ACHN (cell line): ENCODE results near the gene SNRK.
A peak's percentile ranks its signal among the peaks of the same experiment; 100 is the strongest.

Source experiments
- DNase-seq: peaks from one replicate; pipeline ENCODE4 v3.0.0-alpha.2; 2015
- in situ Hi-C: cut with HindIII; loops from 2 replicates; pipeline ENCODE4 v1.10.0; 2017; ENCODE audit warnings: low sequenced_read_pairs, low pct_ligation_motif_present, low pct_unique_long_range_greater_than_20kb

The SNRK gene

DNA sequence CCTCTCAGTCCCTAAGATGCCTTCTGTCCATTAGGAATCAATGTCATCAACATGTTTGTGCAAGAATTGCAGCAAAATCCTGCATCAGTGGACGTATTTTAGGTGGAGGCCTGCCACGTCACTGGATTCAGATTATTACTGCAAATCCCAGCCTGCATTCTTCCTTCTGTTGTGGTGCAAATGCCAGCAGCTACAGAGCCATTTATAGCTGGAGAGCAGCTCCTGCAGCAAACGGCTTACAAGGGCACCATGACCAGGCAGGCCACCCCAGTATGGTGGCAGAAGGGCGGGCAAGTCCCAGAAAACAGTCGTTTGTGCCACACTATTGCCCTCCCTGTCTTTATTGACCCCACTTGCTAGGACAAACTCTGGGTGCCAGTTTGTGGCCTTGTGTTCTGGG is 74.7 kb downstream of the SNRK start:
- in situ Hi-C loops, result no loop called here
- DNase-seq, result no peak

DNA sequence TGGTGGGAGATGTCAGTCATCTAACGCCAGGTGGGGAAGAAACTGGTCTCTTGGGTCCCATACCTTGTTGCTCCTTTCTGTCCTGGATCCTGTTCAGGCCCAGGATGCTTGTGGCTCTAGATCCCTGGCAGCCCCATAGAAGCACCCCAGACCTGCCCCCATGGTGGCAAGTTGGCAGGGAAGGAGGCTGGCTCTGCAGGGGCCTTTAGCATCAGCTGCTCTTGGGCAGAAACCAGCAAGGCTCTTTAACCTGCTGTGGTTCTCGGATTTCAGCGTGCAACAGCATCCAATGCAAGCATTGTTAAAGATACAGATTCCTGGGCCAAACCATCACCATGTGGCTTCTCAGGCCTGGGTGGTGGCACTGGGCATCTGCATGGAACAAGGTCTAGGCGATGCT is 75.8 kb downstream of the SNRK start:
- DNase-seq, result no peak
- in situ Hi-C loops, result no loop called here

DNA sequence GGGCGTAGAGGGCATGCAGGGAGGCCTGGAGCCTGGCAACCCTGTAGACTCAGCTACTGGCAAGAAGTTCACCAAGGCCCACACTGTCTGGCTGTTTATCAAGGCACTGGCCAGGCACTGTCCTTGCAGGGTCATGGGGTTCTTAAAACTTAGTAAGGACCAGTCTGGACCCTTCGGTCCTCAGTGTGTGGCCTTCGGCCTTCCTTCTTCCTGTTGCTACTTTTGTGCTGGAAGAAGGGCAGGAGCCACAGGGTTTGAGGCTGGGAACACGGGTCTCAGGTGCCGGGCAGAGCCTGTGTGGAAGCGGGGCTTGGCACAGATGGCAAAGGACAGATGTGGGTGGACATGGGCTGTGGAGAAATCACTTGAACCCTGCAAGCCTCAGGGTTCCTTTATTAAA is 76.6 kb downstream of the SNRK start:
- DNase-seq, result no peak
- in situ Hi-C loops, result no loop called here

DNA sequence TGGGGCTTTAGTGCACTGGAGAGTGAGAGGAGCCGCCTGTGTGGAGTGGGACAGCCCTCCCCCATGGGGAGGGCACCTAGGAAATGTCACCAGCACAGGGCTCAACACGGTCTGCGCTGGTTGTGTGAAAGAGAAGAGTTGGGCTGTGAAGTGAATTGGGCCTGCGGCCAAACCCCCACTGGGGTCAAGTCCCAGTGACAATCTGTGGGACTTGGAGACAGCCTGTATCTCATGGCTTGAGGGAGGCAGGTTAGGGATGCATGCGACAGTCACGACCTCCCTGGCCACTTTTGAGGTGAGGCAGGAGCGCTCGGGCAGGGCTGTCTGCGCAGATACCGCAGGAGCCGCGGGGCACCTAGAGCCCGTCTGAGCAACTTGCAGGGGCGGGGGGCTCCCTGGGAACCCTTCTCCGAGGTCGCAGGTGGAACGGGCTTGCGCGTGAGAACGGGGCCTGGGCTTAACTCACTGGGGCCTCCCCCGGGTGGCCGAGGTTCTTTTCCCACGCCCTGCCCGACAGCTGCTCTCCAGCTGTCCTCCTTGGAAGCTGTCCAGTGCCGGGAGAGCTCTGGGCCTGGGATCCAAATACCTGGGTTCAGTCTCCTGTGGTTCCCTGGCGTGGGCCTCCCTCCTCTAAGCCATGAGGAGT is 77.4 kb downstream of the SNRK start:
- in situ Hi-C loops, result no loop called here
- DNase-seq, result no peak

DNA sequence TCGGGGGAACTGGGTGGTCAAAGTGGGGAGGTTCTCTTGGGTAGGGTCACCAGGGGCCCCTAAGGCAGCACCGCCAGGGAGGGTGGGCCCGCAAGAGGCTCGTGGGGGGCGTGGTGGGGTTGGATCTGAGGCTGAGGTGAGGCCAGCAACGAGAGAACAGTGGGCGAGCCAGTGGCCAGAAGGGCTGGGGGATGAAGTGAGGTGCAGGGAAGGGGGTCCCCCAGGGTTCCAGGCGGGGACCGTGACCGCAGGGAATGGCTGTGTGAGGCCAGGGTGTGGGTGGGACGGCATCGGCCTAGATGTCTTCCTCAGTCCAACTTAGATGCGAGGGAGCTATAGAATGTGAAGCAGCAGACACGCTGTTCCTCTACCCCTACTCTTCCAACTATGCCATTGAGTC is 78.2 kb downstream of the SNRK start:
- no peak for DNase-seq
- in situ Hi-C loops, result no loop called here

DNA sequence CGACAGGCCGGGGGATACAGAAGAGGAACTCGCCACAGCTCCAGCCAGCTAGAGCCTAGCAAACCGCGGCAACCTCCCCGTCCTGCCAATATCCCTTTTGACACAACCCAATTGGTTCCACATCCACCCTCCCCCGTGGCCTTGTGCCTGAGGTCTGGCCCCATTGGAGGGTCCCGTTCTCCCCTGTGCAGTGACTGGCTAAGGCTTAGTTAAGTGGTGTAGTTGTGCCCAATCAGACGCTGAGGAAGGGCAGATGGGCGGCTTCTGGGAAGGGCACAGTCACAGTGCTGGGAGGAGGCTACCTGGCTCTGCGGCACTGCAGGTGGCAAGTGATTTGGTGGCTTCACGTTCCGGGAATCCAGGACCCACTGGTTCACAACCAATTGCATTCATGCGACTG is 78.6 kb downstream of the SNRK start:
- DNase-seq, result no peak
- in situ Hi-C loops, result no loop called here

DNA sequence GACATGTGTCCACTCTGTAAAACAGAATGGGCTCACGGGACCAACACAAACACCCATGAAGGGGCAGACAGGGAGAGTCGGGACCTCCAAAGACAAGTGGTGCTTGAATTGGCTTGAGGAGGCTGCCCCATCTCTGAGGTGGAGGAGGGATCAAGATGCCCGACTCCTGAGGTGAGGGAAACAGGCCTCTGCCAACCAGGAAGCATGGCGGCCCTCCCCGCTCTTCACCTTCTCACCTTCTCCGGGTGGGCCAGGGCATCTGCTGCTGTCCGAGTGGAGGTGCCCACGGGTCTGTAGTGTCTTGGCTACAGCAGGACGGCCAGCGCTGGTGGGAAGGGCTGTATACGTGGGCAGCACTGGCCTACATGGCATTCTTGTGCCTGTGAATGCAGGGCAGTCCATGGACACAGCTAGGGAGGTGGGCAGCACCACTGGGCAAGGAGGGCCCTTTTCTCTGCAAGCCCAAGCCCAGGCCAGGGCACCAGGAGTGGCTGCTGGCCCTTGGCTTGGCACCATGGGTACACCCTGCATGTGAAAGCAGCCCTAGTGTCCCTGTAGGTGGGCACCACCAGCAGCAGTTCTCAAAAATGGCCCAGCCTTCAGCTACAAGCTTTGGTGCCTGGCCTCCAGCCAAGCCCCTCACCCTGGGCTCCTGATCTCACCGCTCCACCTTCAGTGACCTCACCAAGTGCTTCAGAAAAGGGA is 79.4 kb downstream of the SNRK start:
- no peak for DNase-seq
- in situ Hi-C loops, result no loop called here

DNA sequence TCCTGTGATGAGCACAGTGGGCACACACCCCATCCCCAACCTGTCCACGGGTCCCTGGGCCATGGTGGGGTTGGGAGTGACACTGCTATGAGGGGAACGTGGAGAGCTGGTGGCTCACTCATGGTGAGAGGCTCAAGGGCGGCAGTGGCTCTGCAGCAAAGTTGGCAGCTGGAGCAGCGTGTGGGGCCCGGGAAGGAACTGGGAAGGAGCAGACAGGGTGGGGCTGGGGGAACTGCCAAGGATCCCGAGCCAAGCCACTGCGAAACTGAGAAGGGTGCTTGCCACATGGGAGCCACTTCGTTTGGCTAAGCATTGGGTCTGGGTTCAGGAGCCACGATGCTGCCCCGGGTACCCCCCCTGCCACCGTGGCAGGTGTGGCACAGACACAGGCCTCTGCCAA is 80.1 kb downstream of the SNRK start:
- in situ Hi-C loops, result no loop called here
- DNase-seq, result no peak

DNA sequence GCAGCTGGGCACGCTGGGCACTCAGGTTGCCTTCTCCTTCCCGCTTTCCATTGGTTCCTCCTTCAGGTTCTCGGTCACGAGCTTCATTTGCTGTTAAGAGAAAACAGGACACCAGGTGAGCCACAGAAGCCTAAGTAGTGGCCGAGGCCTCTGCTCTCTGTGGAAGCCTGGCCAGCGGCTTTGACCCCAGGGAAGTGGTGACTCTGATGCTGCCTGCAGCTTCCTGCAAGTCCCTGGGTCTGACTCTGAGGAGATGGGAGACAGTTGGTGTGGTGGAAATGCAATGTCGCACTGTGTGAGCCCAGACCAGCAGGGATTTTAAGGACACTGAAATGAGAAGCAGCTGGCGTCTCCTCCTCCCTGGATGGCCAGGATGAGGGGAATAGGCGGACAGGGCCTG is 80.5 kb downstream of the SNRK start:
- no peak for DNase-seq
- in situ Hi-C loops, result no loop called here

DNA sequence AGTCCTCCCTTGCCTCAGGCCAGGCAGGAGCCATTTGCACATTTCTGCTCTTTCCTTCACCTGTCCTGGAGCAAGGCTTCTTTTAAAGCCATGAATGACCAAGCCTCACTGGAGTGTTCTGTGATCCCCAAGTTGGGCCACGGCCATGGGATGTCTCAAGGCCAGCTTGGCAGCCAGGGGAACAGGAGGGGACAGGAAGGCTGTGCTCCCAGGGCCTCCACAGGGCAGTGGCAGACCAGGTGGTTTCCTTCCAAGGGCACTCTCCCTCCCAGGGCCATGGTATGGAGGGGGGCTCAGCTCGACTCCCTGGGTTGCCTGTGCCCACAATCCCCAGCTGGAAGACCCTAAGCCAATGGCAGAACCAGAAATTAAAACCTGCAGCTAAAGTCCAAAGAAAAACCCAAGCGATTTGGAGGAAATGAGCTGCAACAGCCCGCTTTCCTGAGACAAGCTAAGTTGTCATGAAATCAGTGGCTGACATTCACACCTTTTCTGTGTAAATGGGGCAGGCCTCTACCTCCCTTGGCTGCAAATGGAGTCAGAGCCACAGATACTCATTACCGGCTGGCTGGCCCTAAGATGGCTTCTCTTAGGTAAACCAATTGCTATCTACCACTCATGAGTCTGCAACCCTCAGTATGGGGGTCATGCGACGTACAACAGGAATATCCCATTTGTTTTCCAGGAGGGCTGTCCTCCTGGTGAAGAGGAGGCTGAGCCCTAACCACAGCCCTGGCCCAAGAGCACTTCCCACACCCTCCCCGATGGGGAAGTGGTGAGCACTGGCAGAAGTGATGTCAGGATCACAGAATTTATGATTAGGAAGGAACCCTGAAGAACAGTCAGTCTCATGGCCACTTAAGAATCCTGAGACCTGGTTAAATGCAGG is 83.3 kb downstream of the SNRK start:
- no peak for DNase-seq
- in situ Hi-C loops, result no loop called here

DNA sequence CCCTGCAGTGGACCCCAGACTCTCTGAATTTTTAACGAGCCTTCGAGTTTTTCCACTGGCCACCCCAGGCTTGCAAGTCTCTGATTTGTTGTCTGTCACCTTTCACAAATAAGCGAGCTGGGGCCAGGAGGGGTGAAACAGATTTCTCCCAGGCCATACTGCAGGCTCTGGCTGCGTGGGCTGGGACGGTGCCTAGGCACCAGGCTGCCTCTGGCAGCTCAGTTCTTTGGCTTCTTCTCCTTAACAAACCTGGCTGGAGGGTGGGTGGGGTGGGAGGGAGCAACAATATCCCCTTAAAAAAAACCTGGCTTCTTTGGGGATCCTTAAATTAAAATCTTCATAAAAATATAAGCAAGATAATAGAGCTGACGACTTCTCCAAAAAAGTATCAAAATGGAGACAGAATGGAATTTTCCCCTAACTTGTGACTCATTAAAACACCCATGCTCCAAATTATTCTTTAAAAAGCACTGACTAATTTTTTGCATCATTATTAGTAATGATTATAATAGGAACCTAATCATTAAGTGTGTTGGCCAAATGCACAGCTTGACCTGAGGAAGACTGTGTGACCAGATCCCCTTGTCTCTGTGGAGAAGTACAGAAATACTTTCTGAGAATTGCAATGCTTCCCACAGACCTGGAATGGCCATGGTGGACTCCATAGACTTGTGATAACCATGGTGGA is 84.1 kb downstream of the SNRK start:
- DNase-seq, result no peak
- in situ Hi-C loops, result no loop called here

DNA sequence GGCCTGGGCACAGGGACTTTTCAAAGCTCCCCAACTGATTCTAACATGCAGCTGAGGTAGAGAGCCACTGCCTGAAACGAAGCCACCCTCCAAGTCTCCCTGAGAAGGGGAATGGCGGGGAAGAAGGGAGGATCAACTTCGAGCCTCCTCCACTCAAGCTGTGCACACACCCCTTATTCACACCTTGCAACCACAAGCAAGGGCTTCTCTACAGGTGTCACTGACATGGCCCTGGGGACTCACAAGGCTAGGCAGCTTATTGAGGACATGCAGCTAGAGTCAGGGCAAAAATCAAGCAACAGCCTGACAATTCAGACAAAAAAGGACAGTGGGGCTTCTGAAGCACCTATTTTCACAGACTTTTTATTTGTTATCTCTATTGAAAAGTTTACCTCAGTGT is 85.2 kb downstream of the SNRK start:
- DNase-seq, result no peak
- in situ Hi-C loops, result no loop called here

DNA sequence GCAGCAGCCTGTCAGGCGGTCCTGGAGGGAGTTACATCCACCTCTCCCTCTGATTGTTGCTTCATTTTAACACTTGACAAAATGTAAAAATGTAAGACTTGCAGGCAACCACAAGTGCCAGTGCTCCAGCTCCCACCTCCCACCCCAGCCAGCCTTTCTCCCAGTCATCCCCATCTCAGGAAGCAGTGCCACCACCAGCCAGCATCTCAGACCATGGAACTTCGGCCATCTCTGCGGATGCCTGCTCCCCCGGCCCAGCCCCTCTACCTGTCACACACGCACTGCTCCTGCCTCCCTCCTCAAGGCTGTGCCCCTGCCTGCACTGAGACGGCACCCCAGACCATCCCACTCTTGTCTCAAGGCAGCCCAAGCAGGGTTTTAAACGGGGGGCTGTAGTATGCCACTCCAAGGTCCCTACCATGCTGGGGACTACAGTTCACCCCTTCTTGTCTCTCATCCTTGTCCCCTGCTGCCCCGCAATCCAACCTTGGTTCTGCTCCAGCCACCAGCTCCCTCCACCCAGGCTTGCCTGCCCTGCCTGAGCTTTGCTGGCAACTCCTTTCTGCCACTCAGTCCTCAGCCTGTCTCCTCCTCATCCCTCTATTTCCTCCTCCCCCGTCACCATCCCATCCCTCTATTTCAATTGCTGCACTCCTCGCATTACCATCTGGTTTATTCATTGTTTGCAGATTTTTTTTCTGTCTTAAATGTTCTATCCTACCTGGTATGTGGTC is 85.8 kb downstream of the SNRK start:
- no peak for DNase-seq
- in situ Hi-C loops, result no loop called here

DNA sequence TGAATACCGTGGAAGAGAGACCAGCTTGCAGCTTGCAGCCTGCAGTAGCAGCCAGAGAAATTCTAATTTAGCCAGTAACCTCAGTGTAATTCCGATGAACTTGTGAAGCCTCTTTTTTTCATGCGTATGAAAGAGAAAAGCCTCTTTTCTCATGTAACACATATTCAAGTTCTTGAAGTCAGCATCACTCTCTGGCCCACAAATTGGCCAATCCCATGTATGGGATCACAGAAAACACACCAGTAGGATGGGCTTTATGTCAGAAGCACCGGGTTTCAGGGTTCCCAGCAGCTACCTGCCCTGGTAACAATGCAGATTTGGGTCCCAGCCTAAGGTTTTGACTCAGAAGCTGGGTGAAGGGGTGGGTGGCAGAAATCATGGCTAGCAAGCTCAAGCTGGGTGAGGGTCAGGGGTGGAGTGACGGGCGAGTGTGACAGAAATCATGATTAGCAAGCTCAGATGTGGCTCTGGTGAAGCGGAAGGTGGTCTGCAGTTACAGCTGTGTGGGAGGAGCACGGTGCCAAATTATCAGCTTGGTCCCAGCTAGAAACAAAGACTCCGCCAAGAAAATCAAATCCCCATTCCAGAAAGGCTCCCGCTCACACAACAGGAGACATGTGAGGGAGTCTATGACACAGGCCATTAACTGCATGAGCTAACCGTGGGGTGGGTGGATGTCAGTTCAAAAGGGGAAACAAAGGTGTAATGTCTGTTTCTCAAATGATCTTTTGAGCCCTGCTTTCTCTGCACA is 86.6 kb downstream of the SNRK start:
- no peak for DNase-seq
- in situ Hi-C loops, result no loop called here

DNA sequence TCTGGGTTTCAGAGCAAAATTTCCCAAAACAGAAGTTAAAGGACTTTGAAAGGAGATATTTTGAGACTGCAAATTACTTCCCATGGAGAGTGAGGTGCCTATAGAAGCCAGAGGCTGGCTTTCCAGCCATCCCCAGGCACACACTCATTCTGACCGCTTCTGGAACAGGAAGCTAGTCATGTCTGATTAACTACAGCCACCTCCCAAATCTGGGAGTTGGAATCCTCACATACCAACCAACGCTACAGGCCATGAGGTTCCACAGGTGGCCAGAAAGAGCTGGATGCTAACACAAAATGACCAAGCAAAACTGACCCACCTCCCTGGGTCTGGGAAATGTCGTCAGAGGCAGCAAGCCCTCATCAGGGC is 87.2 kb downstream of the SNRK start:
- in situ Hi-C loops, result no loop called here
- DNase-seq, result no peak

DNA sequence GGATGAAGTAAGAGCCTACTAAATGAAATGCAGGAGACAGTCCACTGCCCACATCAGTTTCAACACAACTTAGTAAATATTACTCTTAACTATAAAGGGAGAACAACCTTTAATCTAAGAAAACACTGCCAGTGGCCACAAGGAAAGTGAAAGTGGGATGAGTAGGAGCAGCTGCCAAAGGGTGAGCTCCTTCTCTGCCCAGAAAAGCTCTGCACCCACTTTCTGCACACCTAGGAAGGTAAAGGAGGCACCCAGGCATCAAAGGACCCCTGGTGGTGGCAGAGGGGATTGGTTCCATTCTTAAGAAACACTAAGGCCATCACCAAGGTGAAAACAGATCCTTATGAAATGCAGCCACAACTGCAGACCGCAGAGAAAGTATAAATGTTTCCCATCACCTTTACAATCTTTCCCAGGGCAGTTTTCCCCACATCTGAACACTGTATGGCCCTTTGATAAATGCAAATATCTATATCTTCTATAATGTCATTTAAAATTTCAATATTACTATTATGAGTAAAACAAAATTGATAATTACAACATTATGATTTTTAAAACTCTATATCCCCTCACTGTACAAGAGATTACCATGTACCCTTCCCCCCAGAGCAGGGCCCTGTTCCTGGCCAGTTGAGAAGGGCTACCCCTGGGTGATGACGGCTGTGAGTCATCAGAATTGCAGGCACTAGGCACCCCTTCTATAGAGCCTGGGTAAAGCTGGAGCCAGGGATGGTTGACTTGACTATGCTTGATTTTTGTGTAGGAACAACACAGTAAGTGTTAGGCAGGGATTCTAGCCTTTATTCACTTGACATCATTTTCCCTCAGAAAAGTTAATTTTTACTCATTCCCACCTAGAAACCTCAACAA is 92.0 kb downstream of the SNRK start:
- in situ Hi-C loops, result no loop called here
- DNase-seq, result peak; percentile 37

DNA sequence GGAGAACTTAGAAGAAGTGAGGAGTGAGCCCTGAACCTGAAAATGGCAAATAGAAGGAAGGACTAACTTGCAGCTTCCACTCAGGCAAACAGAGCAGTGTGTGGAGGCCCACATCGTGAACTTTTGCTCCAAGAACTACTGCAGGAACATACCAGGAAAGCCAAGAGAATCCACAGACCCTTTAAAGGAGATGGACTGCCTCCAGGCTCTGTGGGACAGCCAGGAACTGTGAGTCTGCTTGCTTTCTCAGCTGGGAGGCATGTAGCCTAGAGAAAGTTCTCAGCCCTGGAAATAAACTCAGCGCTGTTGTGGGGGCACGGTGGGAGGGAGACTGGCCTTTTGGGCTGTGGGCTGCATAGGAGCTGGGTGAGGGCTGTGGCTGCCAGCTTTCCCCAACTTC is 93.0 kb downstream of the SNRK start:
- no peak for DNase-seq
- in situ Hi-C loops, result no loop called here
